Vein endothelial cell (primary cell): ENCODE results near the gene HOXA5. TPM values are rescaled to one million over a fixed set of nuclear protein-coding genes. Genes with fewer than 3 reads are reported as not detected.

ENCODE experiments used
- small RNA-seq: library from RNA; depleted of rRNA; stranded (forward); fragments of <200 nt; gene quantifications from one replicate; pipeline ENCODE3, GENCODE V24; 2012
- total RNA-seq: library from RNA; depleted of rRNA; stranded (reverse); fragments of >200 nt; gene quantifications from 2 replicates; pipeline ENCODE4 v1.2.3, GENCODE V29; 2012

Gene HOXA5
- total RNA-seq, 1 donor: 13.6 TPM

Small RNA genes lying within 50 kb of the gene (small RNA-seq; reads per million reads assigned to genes)
- not detected for gene AC004080.5
- gene RF01977: not detected
- not detected for gene RF02140
- not detected for gene RF02141

Other genes with a start within 250 kb of the HOXA5 start
- gene HOXA1, start 47.7 kb downstream of the HOXA5 start, total RNA-seq: 0.96 and 1.6 TPM in 2 replicates
- gene HOXA2, start 41.0 kb downstream of the HOXA5 start, total RNA-seq: 1.1 and 1.3 TPM in 2 replicates
- 1.4 and 1.6 TPM in 2 replicates for gene HOXA4, start 12.9 kb downstream of the HOXA5 start, total RNA-seq
- 4.0 and 4.6 TPM in 2 replicates for gene HOXA6, start 4.1 kb upstream of the HOXA5 start, total RNA-seq
- 1.1 and 6.5 TPM in 2 replicates for gene HOXA3, start 8.9 kb upstream of the HOXA5 start, total RNA-seq
- 5.1 and 5.6 TPM in 2 replicates for gene HOXA7, start 13.0 kb upstream of the HOXA5 start, total RNA-seq
- 10.8 and 18.2 TPM in 2 replicates for gene HOXA9, start 21.9 kb upstream of the HOXA5 start, total RNA-seq
- gene HOXA10, start 30.6 kb upstream of the HOXA5 start, total RNA-seq: 6.2 and 7.5 TPM in 2 replicates
- 1.1 and 2.9 TPM in 2 replicates for gene HOXA11, start 41.6 kb upstream of the HOXA5 start, total RNA-seq
- gene HOXA13, start 56.4 kb upstream of the HOXA5 start, total RNA-seq: not detected in 2 replicates
- not detected in 2 replicates for gene EVX1, start 99.1 kb upstream of the HOXA5 start, total RNA-seq